Prostate gland (tissue), 2 donors: ENCODE measurements around the gene CARD16.
"Not testable (repeated sequence)": the region's sequence is repeated elsewhere in the genome, so short reads cannot be mapped to it uniquely, and the experiment has no call there.

Experiments
- POLR2A ChIP-seq: fragments of 450-650 bp; IDR thresholded peaks from one replicate; pipeline ENCODE4 v1.6.1; 2016; ENCODE audit warnings: antibody characterized with exemption, mild to moderate bottlenecking
- POLR2AphosphoS5 ChIP-seq: sonication (generic); formaldehyde crosslinking; IDR thresholded peaks from one replicate; pipeline ENCODE4 v1.6.1; 2017; ENCODE audit warnings: antibody characterized with exemption
- TF ChIP-seq, protein P1 (sequence below), 4 experiments: fragments of 200-600 bp in 2 of 4; fragments of 450-650 bp in 2 of 4; sonication (generic) in 2 of 4; IDR thresholded peaks; 1 replicate in 3 of 4; 2 replicates in 1 of 4; pipeline ENCODE4 v1.5.1; 2016 to 2019; ENCODE audit warnings: antibody characterized with exemption in 4 of 4, mild to moderate bottlenecking in 2 of 4, moderate library complexity in 2 of 4

DNA sequence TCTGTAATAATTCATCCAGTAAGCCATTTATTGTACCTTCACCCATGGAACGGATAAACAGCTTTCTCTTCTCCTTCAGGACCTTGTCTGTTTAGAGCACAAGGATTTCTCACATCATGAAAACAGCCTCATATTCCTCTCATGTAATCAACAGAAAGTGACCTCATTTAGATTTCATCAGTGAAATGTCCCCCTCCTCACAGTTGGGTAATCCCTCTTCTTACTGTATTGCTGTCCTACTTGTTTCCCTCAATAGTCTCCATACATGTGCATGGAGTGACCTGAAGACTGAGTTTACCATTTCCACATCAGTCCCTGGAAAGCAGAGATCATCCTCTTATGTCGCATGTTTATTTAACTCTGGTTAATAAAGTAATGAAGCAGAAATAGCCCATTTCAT, 10.7 kb downstream of the CARD16 start:
- TF ChIP-seq, protein P1, sequence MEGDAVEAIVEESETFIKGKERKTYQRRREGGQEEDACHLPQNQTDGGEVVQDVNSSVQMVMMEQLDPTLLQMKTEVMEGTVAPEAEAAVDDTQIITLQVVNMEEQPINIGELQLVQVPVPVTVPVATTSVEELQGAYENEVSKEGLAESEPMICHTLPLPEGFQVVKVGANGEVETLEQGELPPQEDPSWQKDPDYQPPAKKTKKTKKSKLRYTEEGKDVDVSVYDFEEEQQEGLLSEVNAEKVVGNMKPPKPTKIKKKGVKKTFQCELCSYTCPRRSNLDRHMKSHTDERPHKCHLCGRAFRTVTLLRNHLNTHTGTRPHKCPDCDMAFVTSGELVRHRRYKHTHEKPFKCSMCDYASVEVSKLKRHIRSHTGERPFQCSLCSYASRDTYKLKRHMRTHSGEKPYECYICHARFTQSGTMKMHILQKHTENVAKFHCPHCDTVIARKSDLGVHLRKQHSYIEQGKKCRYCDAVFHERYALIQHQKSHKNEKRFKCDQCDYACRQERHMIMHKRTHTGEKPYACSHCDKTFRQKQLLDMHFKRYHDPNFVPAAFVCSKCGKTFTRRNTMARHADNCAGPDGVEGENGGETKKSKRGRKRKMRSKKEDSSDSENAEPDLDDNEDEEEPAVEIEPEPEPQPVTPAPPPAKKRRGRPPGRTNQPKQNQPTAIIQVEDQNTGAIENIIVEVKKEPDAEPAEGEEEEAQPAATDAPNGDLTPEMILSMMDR (IDR thresholded peaks at IDR 0.05) = not testable (repeated sequence)
- TF ChIP-seq POLR2A, POLR2AphosphoS5: not testable (repeated sequence)
